Measurements from ENCODE around the gene PAK1IP1.

Gene PAK1IP1

GRCh38 chr6:10721850-10722569 is 27.2 kb downstream of the PAK1IP1 start:
- DNase-seq (ENCODE audit: low read depth): no peak
- no peak for TF ChIP-seq CTCF (IDR thresholded peaks at IDR 0.05; ENCODE audit: control insufficient read depth, extremely low read depth, insufficient read depth)
- peak overlapping the region; percentile 91 for H3K4me3 ChIP-seq (ENCODE audit: low read depth, low read length)

GRCh38 chr6:10722570-10722819 is 27.7 kb downstream of the PAK1IP1 start:
- peak overlapping the region; percentile 91 for H3K4me3 ChIP-seq (ENCODE audit: low read depth, low read length)
- TF ChIP-seq CTCF (IDR thresholded peaks at IDR 0.05; ENCODE audit: control insufficient read depth, extremely low read depth, insufficient read depth): no peak

GRCh38 chr6:10722820-10723566 is 28.2 kb downstream of the PAK1IP1 start, which contains the start of gene TMEM14C:
TMEM14C (plus strand) TSS chr6:10723070; CDS start chr6:10724614, 1,544 bp downstream.
- peak; percentile 97 for DNase-seq (ENCODE audit: low read depth)
- peak within 1 kb of the TSS; percentile 91 for H3K4me3 ChIP-seq (ENCODE audit: low read depth, low read length)
- no peak for TF ChIP-seq CTCF (IDR thresholded peaks at IDR 0.05; ENCODE audit: control insufficient read depth, extremely low read depth, insufficient read depth)

More at GRCh38 chr6:10722570-10722819, 27.7 kb downstream of the PAK1IP1 start:
- DNase-seq (ENCODE audit: low read depth): no peak

GRCh38 chr6:10723567-10723881 is 28.8 kb downstream of the PAK1IP1 start:
- H3K4me3 ChIP-seq (ENCODE audit: low read depth, low read length): peak overlapping the region; percentile 91
- no peak for TF ChIP-seq CTCF (IDR thresholded peaks at IDR 0.05; ENCODE audit: control insufficient read depth, extremely low read depth, insufficient read depth)
- DNase-seq (ENCODE audit: low read depth): no peak

- TF ChIP-seq CTCF (IDR thresholded peaks at IDR 0.05; ENCODE audit: control insufficient read depth, extremely low read depth, insufficient read depth): no peak
- no peak overlapping the region for H3K4me3 ChIP-seq (ENCODE audit: low read depth, low read length)
- DNase-seq (ENCODE audit: low read depth): no peak
These were observed 30.3 kb downstream of the PAK1IP1 start for GRCh38 chr6:10725044-10725443.

- TF ChIP-seq CTCF (IDR thresholded peaks at IDR 0.05; ENCODE audit: control insufficient read depth, extremely low read depth, insufficient read depth): no peak
- no peak for DNase-seq (ENCODE audit: low read depth)
- no peak overlapping the region for H3K4me3 ChIP-seq (ENCODE audit: low read depth, low read length)
These were observed 30.9 kb downstream of the PAK1IP1 start for GRCh38 chr6:10725716-10726115.

All from LNCaP clone FGC (cell line).